Stimulated activated CD8-positive, alpha-beta memory T cell treated with anti-CD3 and anti-CD28 coated beads, Interleukin-12 subunit alpha, Interleukin-12 subunit beta, amount 100 ng/mL, for 4 hours (primary cell): ENCODE results near the gene RPEL1.
"Not testable (repeated sequence)": the region's sequence is repeated elsewhere in the genome, so short reads cannot be mapped to it uniquely, and the experiment has no call there.

Source experiments
- DNase-seq: peaks from one replicate; pipeline ENCODE4 v3.0.0-alpha.2; 2020; ENCODE audit warnings: low read depth

The RPEL1 gene

GRCh38 chr10:103235775-103236174, 9.9 kb upstream of the RPEL1 start:
- DNase-seq = no peak

- DNase-seq = no peak
Observed at GRCh38 chr10:103238506-103239252, 7.0 kb upstream of the RPEL1 start.

- DNase-seq = no peak
Observed at GRCh38 chr10:103241262-103242011, 4.2 kb upstream of the RPEL1 start.

GRCh38 chr10:103244666-103245271, 918 bp upstream of the RPEL1 start:
- peak; percentile 23 for DNase-seq

GRCh38 chr10:103246324-103246723, 637 bp downstream of the RPEL1 start:
- DNase-seq = no peak

- no peak for DNase-seq
Observed at GRCh38 chr10:103254113-103254512, 8.4 kb downstream of the RPEL1 start.

GRCh38 chr10:103254538-103255325, 9.0 kb downstream of the RPEL1 start:
- DNase-seq = no peak

- no peak for DNase-seq
Observed at GRCh38 chr10:103256613-103257012, 10.9 kb downstream of the RPEL1 start.

- DNase-seq = no peak
Observed at GRCh38 chr10:103257812-103258211, 12.1 kb downstream of the RPEL1 start.

GRCh38 chr10:103258928-103259327, 13.2 kb downstream of the RPEL1 start:
- not testable (repeated sequence) for DNase-seq

- DNase-seq = no peak
Observed at GRCh38 chr10:103259989-103260388, 14.3 kb downstream of the RPEL1 start.

GRCh38 chr10:103262229-103262628, 16.5 kb downstream of the RPEL1 start:
- DNase-seq = no peak

- no peak for DNase-seq
Observed at GRCh38 chr10:103265717-103266329, 20.1 kb downstream of the RPEL1 start.

GRCh38 chr10:103273041-103273441, 27.4 kb downstream of the RPEL1 start:
- DNase-seq = no peak

GRCh38 chr10:103276251-103276895, 30.7 kb downstream of the RPEL1 start:
- no peak for DNase-seq

- DNase-seq = no peak
Observed at GRCh38 chr10:103276896-103277712, 31.4 kb downstream of the RPEL1 start, which contains the start of gene INA. Gene INA, plus strand, starts transcription at chr10:103277138. Its CDS starts 74 bp downstream, at chr10:103277212.

GRCh38 chr10:103277713-103278536, 32.2 kb downstream of the RPEL1 start:
- no peak for DNase-seq

- no peak for DNase-seq
Observed at GRCh38 chr10:103278537-103278823, 32.8 kb downstream of the RPEL1 start.

- DNase-seq = no peak
Observed at GRCh38 chr10:103278862-103279298, 33.2 kb downstream of the RPEL1 start.

- DNase-seq = no peak
Observed at GRCh38 chr10:103280031-103280430, 34.3 kb downstream of the RPEL1 start.
